WTC11 (cell line): ENCODE data around the gene TEKT3. TPM values are rescaled to one million over a fixed set of nuclear protein-coding genes. Genes with fewer than 3 reads are reported as not detected.
A peak's percentile ranks its signal among the peaks of the same experiment; 100 is the strongest.

Experiments used
- ATAC-seq: fragments of 200-7000 bp; cut with Tn5 transposase; 2 replicates; pipeline ENCODE4 v1.10.0; 2021; ENCODE audit warnings: mild to moderate bottlenecking, moderate library complexity
- CTCF ChIA-PET: fragments of 300-600 bp; sonication (Branson Sonifier 250); formaldehyde crosslinking; loops from one replicate; lab custom pipeline; 2021; ENCODE audit warnings: antibody characterized with exemption; lab: Charles Lee
- POLR2A ChIA-PET: fragments of 350-600 bp; sonication (Branson Sonifier 250); formaldehyde crosslinking; loops from one replicate; lab custom pipeline; 2021; ENCODE audit warnings: antibody characterized with exemption; lab: Charles Lee
- DNase-seq: peaks from one replicate; pipeline ENCODE4 v3.0.0; 2021; ENCODE audit warnings: low spot score
- H3K27ac Mint-ChIP-seq: 2 replicates; pipeline ENCODE4 v1.8.0; 2021; ENCODE audit warnings: mixed read lengths
- H3K27me3 Mint-ChIP-seq: 2 replicates; pipeline ENCODE4 v1.8.0; 2021; ENCODE audit warnings: low read depth, mild to moderate bottlenecking, moderate library complexity, mixed read lengths
- H3K36me3 Mint-ChIP-seq: 2 replicates; pipeline ENCODE4 v1.8.0; 2021; ENCODE audit warnings: mixed read lengths
- H3K4me1 Mint-ChIP-seq: 2 replicates; pipeline ENCODE4 v1.8.0; 2022; ENCODE audit warnings: mixed read lengths
- H3K4me3 Mint-ChIP-seq: 2 replicates; pipeline ENCODE4 v1.8.0; 2021; ENCODE audit warnings: mild to moderate bottlenecking, moderate library complexity, mixed read lengths
- H3K9me3 Mint-ChIP-seq: 2 replicates; pipeline ENCODE4 v1.8.0; 2021; ENCODE audit warnings: mixed read lengths
- ELF4 ChIP-seq: sonication (generic); formaldehyde crosslinking; IDR thresholded peaks from 2 replicates; pipeline ENCODE4 v1.8.1; 2022; ENCODE audit warnings: low read depth, mild to moderate bottlenecking, moderate library complexity, missing genetic modification reagents
- GTF2I ChIP-seq: fragments of 250-450 bp; sonication (Bioruptor Pico); conservative IDR thresholded peaks from 2 replicates; pipeline ENCODE4 v1.4.0; 2021; ENCODE audit warnings: mild to moderate bottlenecking
- KAT7 ChIP-seq: sonication (generic); formaldehyde crosslinking; IDR thresholded peaks from 2 replicates; pipeline ENCODE4 v1.8.1; 2023; ENCODE audit warnings: missing genetic modification reagents, mild to moderate bottlenecking, borderline replicate concordance
- MYBL2 ChIP-seq: sonication (generic); formaldehyde crosslinking; IDR thresholded peaks from 2 replicates; pipeline ENCODE4 v1.8.1; 2023; ENCODE audit warnings: mild to moderate bottlenecking, moderate library complexity, missing genetic modification reagents
- NR2C2 ChIP-seq: sonication (generic); formaldehyde crosslinking; IDR thresholded peaks from 2 replicates; pipeline ENCODE4 v1.8.0; 2022; ENCODE audit warnings: mild to moderate bottlenecking, missing genetic modification reagents
- NR3C1 ChIP-seq: sonication (generic); formaldehyde crosslinking; conservative IDR thresholded peaks from 2 replicates; pipeline ENCODE4 v1.8.1; 2023; ENCODE audit warnings: low read depth, mild to moderate bottlenecking, missing genetic modification reagents
- RELA ChIP-seq: sonication (generic); formaldehyde crosslinking; IDR thresholded peaks from 2 replicates; pipeline ENCODE4 v1.8.1; 2022; ENCODE audit warnings: missing genetic modification reagents, mild to moderate bottlenecking, borderline replicate concordance
- TEAD1 ChIP-seq: sonication (generic); formaldehyde crosslinking; IDR thresholded peaks from 2 replicates; pipeline ENCODE4 v1.8.0; 2022; ENCODE audit warnings: mild to moderate bottlenecking, missing genetic modification reagents
- TEAD4 ChIP-seq: sonication (generic); formaldehyde crosslinking; IDR thresholded peaks from 2 replicates; pipeline ENCODE4 v1.8.0; 2022; ENCODE audit warnings: mild to moderate bottlenecking, missing genetic modification reagents
- ZNF219 ChIP-seq: sonication (generic); formaldehyde crosslinking; IDR thresholded peaks from 2 replicates; pipeline ENCODE4 v1.8.0; 2023; ENCODE audit warnings: missing genetic modification reagents, mild to moderate bottlenecking, borderline replicate concordance
- ZNF232 ChIP-seq: sonication (generic); formaldehyde crosslinking; IDR thresholded peaks from 2 replicates; pipeline ENCODE4 v1.8.0; 2022; ENCODE audit warnings: mild to moderate bottlenecking, missing genetic modification reagents
- ZNF396 ChIP-seq: fragments of 250-450 bp; sonication (Bioruptor Pico); IDR thresholded peaks from 2 replicates; pipeline ENCODE4 v1.8.0; 2021; ENCODE audit warnings: mild to moderate bottlenecking, moderate library complexity, borderline replicate concordance
- total RNA-seq: library from RNA; stranded (reverse); gene quantifications from 3 replicates; pipeline ENCODE4 v1.2.3, GENCODE V29; 2021
- TF ChIP-seq, protein P1 (sequence below): fragments of 250-450 bp; sonication (Bioruptor Pico); IDR thresholded peaks from 2 replicates; pipeline ENCODE4 v1.9.0; 2021; ENCODE audit warnings: mild to moderate bottlenecking, borderline replicate concordance
- TF ChIP-seq, protein P2 (sequence below): sonication (generic); formaldehyde crosslinking; IDR thresholded peaks from 2 replicates; pipeline ENCODE4 v1.8.0; 2023; ENCODE audit warnings: missing genetic modification reagents
- TF ChIP-seq, protein P3 (sequence below): fragments of 200-600 bp; IDR thresholded peaks from 2 replicates; pipeline ENCODE4 v1.8.0; 2022; ENCODE audit warnings: antibody characterized with exemption
- TF ChIP-seq, protein P4 (sequence below): sonication (generic); formaldehyde crosslinking; IDR thresholded peaks from 2 replicates; pipeline ENCODE4 v1.8.0; 2022; ENCODE audit warnings: mild to moderate bottlenecking, missing genetic modification reagents
- TF ChIP-seq, protein P5 (sequence below): sonication (generic); formaldehyde crosslinking; IDR thresholded peaks from 2 replicates; pipeline ENCODE4 v1.8.1; 2023; ENCODE audit warnings: mild to moderate bottlenecking, missing genetic modification reagents
- TF ChIP-seq, protein P6 (sequence below): fragments of 250-450 bp; sonication (Bioruptor Pico); IDR thresholded peaks from 2 replicates; pipeline ENCODE4 v1.9.0; 2021; ENCODE audit warnings: moderate library complexity, mild to moderate bottlenecking, inconsistent platforms, borderline replicate concordance
- TF ChIP-seq, protein P7 (sequence below): sonication (generic); formaldehyde crosslinking; IDR thresholded peaks from 2 replicates; pipeline ENCODE4 v1.8.0; 2022; ENCODE audit warnings: mild to moderate bottlenecking, missing genetic modification reagents
- TF ChIP-seq, protein P8 (sequence below): sonication (generic); formaldehyde crosslinking; IDR thresholded peaks from 2 replicates; pipeline ENCODE4 v1.8.1; 2023; ENCODE audit warnings: mild to moderate bottlenecking, moderate library complexity, missing genetic modification reagents

Gene TEKT3
- total RNA-seq, 1 experiment from 2014 or later: 3.1 TPM

DNA sequence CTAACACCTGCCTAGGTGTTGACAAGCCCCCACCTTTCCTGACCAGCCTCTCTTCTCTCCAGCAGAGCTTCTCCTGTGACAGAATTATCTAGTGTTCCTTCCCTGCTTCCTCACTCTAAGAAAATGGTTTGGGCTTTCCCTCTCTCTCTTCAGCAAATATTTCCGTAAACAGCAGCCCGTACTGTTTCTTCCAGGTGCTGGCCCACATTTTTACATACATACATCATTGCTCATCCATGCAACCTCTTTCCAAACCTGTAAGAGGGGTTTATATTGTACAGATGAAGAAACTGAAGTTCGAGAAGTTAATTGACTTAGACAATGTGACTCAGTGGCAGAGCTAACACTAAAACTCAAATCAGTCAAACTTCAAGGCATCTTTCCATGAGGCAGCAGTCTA is 569 bp upstream of the TEKT3 start (continued):
- TF ChIP-seq KAT7 (CRISPR knock-in tag) (no peak), TEAD1 (CRISPR knock-in tag) (no peak), ZNF396 (no peak), NR2C2 (CRISPR knock-in tag) (no peak), RELA (CRISPR knock-in tag) (no peak), NR3C1 (CRISPR knock-in tag) (no peak), ELF4 (CRISPR knock-in tag) (no peak), TEAD4 (no peak)
- TF ChIP-seq, protein P1, sequence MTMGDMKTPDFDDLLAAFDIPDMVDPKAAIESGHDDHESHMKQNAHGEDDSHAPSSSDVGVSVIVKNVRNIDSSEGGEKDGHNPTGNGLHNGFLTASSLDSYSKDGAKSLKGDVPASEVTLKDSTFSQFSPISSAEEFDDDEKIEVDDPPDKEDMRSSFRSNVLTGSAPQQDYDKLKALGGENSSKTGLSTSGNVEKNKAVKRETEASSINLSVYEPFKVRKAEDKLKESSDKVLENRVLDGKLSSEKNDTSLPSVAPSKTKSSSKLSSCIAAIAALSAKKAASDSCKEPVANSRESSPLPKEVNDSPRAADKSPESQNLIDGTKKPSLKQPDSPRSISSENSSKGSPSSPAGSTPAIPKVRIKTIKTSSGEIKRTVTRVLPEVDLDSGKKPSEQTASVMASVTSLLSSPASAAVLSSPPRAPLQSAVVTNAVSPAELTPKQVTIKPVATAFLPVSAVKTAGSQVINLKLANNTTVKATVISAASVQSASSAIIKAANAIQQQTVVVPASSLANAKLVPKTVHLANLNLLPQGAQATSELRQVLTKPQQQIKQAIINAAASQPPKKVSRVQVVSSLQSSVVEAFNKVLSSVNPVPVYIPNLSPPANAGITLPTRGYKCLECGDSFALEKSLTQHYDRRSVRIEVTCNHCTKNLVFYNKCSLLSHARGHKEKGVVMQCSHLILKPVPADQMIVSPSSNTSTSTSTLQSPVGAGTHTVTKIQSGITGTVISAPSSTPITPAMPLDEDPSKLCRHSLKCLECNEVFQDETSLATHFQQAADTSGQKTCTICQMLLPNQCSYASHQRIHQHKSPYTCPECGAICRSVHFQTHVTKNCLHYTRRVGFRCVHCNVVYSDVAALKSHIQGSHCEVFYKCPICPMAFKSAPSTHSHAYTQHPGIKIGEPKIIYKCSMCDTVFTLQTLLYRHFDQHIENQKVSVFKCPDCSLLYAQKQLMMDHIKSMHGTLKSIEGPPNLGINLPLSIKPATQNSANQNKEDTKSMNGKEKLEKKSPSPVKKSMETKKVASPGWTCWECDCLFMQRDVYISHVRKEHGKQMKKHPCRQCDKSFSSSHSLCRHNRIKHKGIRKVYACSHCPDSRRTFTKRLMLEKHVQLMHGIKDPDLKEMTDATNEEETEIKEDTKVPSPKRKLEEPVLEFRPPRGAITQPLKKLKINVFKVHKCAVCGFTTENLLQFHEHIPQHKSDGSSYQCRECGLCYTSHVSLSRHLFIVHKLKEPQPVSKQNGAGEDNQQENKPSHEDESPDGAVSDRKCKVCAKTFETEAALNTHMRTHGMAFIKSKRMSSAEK (CRISPR knock-in tag): no peak
- TF ChIP-seq, protein P2, sequence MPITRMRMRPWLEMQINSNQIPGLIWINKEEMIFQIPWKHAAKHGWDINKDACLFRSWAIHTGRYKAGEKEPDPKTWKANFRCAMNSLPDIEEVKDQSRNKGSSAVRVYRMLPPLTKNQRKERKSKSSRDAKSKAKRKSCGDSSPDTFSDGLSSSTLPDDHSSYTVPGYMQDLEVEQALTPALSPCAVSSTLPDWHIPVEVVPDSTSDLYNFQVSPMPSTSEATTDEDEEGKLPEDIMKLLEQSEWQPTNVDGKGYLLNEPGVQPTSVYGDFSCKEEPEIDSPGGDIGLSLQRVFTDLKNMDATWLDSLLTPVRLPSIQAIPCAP (CRISPR knock-in tag): no peak
- TF ChIP-seq, protein P3, sequence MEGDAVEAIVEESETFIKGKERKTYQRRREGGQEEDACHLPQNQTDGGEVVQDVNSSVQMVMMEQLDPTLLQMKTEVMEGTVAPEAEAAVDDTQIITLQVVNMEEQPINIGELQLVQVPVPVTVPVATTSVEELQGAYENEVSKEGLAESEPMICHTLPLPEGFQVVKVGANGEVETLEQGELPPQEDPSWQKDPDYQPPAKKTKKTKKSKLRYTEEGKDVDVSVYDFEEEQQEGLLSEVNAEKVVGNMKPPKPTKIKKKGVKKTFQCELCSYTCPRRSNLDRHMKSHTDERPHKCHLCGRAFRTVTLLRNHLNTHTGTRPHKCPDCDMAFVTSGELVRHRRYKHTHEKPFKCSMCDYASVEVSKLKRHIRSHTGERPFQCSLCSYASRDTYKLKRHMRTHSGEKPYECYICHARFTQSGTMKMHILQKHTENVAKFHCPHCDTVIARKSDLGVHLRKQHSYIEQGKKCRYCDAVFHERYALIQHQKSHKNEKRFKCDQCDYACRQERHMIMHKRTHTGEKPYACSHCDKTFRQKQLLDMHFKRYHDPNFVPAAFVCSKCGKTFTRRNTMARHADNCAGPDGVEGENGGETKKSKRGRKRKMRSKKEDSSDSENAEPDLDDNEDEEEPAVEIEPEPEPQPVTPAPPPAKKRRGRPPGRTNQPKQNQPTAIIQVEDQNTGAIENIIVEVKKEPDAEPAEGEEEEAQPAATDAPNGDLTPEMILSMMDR: no peak

DNA sequence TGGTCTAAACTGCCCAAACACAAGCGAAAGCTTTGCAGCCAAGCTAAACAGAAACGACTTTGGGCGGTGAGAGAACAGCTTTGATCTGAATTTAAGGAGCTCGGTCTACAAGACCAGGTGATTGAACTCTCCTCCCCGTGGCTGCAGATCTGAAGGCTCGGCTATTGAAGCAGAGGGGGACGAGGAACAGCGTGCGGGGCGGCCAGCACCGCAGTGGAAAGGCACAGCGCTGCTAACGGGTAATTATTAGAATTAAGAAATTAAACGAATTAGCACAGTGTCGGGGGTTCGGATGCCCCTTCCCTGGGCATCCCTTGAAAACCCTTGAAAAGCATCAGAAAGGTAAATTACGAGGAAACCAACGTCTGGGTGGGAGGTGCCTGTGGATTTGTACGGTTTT is 431 bp downstream of the TEKT3 start:
- Mint-ChIP-seq H3K4me3 (peak overlapping the region; percentile 94), H3K4me1 (peaks cover 5% of the 10 kb centered on the region), H3K36me3 (peaks cover 10% of the 10 kb centered on the region; the same call in 1 of the 2 replicates), H3K27me3 (peaks cover 53% of the 10 kb centered on the region), H3K9me3 (peaks cover 12% of the 10 kb centered on the region), H3K27ac (peak overlapping the region; percentile 70; the same call in 1 of the 2 replicates)
- ChIA-PET POLR2A (no interaction called here), CTCF (interaction anchor here (1.3 to 2.2 kb wide), 3 partner anchors 11 to 162 kb away, joined by 3 to 9 read pairs (median 8); no protein-coding TSS in a partner anchor)
- peak; percentile 21 for DNase-seq
- peak; percentile 24 for ATAC-seq
- TF ChIP-seq, protein P4, sequence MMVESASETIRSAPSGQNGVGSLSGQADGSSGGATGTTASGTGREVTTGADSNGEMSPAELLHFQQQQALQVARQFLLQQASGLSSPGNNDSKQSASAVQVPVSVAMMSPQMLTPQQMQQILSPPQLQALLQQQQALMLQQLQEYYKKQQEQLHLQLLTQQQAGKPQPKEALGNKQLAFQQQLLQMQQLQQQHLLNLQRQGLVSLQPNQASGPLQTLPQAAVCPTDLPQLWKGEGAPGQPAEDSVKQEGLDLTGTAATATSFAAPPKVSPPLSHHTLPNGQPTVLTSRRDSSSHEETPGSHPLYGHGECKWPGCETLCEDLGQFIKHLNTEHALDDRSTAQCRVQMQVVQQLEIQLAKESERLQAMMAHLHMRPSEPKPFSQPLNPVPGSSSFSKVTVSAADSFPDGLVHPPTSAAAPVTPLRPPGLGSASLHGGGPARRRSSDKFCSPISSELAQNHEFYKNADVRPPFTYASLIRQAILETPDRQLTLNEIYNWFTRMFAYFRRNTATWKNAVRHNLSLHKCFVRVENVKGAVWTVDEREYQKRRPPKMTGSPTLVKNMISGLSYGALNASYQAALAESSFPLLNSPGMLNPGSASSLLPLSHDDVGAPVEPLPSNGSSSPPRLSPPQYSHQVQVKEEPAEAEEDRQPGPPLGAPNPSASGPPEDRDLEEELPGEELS: no peak
- TF ChIP-seq NR2C2 (CRISPR knock-in tag) (no peak), GTF2I (CRISPR knock-in tag) (no peak), ZNF219 (CRISPR knock-in tag) (no peak), ZNF232 (CRISPR knock-in tag) (no peak), MYBL2 (no peak), ZNF396 (no peak)
- TF ChIP-seq, protein P5, sequence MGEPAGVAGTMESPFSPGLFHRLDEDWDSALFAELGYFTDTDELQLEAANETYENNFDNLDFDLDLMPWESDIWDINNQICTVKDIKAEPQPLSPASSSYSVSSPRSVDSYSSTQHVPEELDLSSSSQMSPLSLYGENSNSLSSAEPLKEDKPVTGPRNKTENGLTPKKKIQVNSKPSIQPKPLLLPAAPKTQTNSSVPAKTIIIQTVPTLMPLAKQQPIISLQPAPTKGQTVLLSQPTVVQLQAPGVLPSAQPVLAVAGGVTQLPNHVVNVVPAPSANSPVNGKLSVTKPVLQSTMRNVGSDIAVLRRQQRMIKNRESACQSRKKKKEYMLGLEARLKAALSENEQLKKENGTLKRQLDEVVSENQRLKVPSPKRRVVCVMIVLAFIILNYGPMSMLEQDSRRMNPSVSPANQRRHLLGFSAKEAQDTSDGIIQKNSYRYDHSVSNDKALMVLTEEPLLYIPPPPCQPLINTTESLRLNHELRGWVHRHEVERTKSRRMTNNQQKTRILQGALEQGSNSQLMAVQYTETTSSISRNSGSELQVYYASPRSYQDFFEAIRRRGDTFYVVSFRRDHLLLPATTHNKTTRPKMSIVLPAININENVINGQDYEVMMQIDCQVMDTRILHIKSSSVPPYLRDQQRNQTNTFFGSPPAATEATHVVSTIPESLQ (CRISPR knock-in tag): no peak
- TF ChIP-seq, protein P6, sequence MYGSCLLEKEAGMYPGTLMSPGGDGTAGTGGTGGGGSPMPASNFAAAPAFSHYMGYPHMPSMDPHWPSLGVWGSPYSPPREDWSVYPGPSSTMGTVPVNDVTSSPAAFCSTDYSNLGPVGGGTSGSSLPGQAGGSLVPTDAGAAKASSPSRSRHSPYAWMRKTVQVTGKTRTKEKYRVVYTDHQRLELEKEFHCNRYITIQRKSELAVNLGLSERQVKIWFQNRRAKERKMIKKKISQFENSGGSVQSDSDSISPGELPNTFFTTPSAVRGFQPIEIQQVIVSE (CRISPR knock-in tag): no peak
- TF ChIP-seq, protein P7, sequence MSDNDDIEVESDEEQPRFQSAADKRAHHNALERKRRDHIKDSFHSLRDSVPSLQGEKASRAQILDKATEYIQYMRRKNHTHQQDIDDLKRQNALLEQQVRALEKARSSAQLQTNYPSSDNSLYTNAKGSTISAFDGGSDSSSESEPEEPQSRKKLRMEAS (CRISPR knock-in tag): no peak
- TF ChIP-seq, protein P8, sequence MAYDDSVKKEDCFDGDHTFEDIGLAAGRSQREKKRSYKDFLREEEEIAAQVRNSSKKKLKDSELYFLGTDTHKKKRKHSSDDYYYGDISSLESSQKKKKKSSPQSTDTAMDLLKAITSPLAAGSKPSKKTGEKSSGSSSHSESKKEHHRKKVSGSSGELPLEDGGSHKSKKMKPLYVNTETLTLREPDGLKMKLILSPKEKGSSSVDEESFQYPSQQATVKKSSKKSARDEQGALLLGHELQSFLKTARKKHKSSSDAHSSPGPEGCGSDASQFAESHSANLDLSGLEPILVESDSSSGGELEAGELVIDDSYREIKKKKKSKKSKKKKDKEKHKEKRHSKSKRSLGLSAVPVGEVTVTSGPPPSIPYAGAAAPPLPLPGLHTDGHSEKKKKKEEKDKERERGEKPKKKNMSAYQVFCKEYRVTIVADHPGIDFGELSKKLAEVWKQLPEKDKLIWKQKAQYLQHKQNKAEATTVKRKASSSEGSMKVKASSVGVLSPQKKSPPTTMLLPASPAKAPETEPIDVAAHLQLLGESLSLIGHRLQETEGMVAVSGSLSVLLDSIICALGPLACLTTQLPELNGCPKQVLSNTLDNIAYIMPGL: no peak
